Jurkat, Clone E6-1 (cell line): ENCODE measurements around the gene DYRK1A. TPM values are rescaled to one million over a fixed set of nuclear protein-coding genes. Genes with fewer than 3 reads are reported as not detected.
"Not testable (repeated sequence)": the region's sequence is repeated elsewhere in the genome, so short reads cannot be mapped to it uniquely, and the experiment has no call there.

ENCODE experiments used
- DNase-seq: peaks from one replicate; pipeline ENCODE4 v3.0.0-alpha.2; 2011; ENCODE audit warnings: low read depth, low spot score
- H3K4me3 ChIP-seq: 2 replicates; pipeline ENCODE4 v1.5.1; 2011; ENCODE audit warnings: mild to moderate bottlenecking, low read length, control low read depth, moderate library complexity
- polyA plus RNA-seq: library from polyadenylated mRNA; unstranded; fragments of >200 nt; gene quantifications from one replicate; pipeline ENCODE4 v1.2.1, GENCODE V29; 2012; ENCODE audit warnings: missing spikeins; ENCODE audit not compliant: insufficient read length, insufficient read depth

Gene DYRK1A
- polyA plus RNA-seq: 17.0 TPM

DNA sequence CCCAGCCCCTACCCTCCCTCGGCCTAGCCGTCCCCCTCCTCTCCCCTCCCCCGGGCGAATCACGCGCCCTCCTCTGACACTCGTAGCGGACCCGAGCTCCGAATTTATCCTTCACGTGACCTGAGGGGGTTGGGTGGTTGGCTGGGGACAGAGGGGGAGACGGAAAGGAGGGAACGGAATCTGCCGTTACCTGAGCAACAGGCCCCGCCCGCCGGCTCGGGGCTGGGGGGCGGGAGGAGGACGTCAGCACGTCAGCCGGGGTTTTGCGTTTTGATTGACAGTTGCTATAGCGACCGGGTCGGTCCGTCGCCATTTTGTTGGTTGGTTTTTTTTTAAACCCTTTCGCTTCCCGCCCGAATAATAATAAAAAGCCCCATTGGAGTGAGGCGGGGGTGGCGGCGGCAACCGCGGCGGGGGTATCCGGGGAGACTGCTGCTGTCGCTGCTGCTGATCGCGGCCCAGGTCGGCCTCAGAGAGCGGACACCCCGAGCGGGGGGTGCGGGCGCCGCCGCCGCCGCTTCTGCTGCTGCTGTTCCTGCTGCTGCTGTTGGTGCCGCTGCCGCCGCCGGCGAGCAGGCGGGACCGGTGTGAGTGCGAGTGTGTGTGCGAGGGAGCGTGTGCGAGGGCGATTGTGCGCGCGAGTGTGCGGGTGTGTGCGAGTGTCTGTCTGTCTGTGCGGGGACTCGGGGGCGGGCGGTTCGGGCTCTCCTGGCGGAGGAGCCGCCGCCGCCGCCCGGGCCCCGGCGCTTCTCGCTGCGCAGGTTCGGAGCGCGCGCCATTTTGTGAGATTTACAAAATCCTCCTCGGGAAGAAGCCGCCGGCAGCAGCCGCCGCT is at the start of gene DYRK1A:
DYRK1A (plus strand) TSS at position 292 of the 835 bp plus-strand sequence. CDS start 53,602 bp downstream, outside the sequence.
- peak; percentile 99 for DNase-seq
- peak within 1 kb of the TSS; percentile 84 for H3K4me3 ChIP-seq

DNA sequence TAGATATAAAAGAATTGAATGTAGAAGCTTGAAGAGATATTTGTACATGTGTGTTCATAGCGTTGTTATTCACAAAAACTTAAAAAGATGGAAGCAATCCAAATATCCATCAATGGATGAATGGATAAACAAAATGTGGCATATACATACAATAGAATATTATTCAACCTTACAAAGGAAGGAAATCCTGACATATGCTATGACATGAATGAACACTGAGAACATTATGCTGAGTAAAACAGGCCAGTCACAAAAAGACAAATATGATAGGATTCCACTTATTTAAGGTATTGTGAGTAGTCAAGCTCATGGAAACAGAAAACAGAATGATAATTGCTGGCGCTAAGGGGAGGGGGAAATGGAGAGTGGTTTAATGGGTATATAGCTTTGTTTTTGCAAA is 47.0 kb upstream of the DYRK1A start:
- H3K4me3 ChIP-seq: no peak overlapping the region
- no peak for DNase-seq

DNA sequence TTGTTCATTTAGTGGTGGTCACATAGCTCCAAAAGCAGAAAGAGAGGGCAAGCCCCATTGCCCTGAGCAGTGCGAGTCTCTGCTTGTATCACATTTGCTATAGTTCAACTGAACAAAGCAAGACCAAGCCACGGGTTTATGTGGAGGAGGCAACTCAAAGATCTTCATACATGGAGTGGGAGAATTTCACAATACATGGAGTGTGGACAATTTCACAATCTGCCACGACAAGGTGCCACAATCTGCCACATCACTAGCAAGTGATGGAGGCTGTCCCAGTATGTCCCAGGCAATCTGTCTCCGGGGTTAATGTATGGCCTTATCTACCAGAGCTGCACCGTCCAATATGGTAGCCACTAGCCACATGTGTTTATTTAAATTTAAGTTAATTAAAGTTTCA is 44.5 kb upstream of the DYRK1A start:
- no peak overlapping the region for H3K4me3 ChIP-seq
- DNase-seq: no peak

DNA sequence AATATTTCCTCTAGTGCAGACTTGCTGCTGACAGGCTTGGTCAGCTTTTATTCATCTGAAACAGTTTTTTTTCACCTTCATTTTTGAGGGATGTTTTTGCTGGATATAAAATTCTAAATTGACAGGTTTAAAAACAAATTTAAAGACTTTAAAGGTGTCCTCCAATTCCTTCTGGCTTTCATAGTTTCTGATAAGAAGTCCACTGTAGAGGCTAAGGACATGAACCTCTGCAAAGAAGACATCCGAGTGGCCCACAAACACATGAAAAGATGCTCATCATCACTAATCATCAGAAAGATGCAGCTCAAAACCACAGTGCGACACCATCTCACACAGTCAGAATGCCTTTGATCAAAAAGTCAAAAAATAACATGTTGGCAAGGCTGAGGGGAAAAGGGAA is 42.0 kb upstream of the DYRK1A start:
- no peak for DNase-seq
- no peak overlapping the region for H3K4me3 ChIP-seq

DNA sequence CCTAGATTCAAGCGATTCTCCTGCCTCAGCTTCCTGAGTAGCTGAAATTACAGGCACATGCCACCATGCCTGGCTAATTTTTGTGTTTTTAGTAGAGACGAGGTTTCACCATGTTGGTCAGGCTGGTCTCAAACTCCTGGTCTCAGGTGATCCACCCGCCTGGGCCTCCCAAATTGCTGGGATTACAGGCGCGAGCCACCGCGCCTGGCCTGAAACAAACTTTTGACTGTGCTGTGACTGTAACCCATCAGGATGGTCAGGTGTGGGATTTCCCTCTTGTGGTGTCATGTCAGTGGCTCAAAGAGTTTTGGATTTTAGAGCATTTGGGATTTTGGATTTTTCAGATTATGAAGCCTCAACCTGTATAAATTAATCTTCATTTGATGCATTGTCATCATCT is 38.4 kb upstream of the DYRK1A start:
- H3K4me3 ChIP-seq, DNase-seq: not testable (repeated sequence)

DNA sequence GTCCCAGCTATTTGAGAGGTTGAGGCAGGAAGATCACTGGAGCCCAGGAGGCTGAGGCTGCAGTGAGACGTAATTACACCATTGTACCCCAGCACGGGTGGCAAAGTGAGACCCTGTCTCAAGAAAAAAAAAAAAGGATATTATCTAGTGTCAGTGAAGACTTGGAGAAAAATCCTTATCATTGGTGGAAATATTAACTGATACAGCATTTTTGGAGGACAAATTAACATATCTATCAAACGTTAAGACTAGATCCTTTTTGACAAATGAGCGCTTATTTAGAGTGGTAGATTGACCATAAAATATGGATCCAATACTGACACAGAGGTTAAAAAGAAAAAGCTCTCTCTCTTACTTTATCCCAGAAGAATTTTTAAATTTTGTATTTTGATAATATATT is 35.2 kb upstream of the DYRK1A start:
- DNase-seq: no peak

DNA sequence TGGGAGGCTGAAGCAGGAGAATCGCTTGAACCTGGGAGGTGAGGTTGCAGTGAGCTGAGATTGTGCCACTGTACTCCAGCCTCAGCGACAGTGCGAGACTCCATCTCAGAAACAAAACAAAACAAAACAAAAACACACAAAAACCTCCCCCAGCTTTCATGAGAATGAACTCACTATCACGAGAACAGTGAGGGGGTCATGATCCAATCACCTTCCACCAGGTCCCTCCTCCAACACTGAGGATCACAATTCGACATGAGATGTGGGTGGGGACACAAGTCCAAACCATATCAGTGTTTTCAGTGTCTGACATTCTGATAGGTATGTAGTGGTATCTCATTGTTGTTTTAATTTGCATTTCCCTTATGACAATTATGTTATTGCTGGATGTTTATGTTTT is 31.5 kb upstream of the DYRK1A start:
- H3K4me3 ChIP-seq: no peak overlapping the region
- no peak for DNase-seq

More for the DNA sequence above, 35.2 kb upstream of the DYRK1A start:
- no peak overlapping the region for H3K4me3 ChIP-seq

DNA sequence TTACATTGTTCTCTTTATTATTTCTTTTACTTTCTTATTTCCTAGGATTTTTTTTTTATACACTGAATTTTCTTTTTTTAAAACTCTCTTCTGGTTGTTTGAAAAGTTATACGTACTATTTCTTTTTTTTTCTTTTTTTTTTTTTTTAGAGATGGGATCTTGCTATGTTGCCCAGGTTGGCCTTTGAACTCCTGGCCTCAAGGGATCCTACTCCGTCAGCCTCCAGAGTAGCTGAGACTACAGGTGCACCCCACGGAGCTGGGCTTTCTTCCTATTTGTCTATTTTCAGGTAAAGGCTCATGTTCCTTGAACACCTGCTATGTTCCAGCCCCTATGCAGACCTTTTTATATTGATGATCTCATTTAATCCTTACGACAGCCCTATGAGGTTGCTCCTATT is 29.4 kb upstream of the DYRK1A start:
- no peak overlapping the region for H3K4me3 ChIP-seq
- DNase-seq: no peak

DNA sequence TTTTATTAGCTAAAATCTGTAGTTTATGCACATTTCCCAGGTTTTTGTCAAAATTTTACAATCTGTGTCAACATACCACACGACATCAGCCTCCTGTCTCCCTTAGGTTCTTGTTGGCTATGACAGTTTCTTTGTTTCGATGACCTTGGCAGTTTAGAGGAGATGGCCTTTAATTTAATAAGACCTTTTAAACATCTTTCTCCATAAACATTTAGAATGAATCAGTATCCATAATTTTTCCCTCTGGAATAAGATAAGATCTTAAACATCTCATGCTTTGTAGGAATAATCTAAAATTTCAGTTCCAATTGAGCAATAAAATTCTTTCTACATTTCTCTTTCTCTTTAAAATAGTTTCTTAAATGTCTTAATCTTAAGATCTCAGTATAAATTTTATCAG is 28.7 kb upstream of the DYRK1A start:
- H3K4me3 ChIP-seq: no peak overlapping the region
- no peak for DNase-seq

DNA sequence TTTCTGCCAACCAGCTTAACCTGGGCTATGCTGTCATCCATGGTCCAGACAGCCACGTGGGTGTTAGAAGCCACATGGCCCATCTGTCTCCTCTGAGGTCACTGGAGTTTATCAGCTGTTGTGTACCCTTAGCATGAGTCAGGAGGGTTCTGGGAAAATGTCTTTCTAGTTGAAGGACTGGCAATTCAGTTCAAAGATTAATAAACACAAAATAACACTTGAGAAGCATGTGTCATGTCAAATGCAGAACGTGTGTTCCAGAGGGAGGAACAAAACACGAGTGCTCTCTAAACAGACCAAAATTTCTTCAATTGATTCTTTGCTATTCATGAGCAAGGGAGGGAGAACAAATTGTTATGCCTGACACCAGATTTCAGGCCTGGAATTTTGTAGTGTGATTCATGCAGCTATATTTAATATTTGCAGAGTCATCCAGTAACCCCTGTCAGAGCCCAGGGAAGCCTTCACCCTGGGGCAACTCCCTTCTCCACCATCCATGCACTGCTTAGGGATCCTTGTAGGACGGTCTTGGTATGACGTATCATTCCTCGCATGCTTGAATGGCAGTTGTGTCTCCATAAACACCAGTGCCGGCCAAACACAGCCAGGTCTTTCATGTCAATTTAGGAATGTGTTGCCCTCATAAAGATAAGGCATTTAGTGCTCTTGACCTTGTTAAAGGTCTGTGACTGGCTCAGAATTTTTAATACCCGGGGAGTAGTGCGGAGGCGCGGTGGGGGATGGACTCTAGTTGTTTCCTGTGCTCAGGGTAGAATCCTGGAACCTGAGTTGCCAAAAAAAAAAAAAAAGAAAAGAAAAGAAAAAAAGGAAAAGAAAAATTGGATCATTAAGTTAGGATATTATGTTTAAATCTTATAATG is 27.7 kb upstream of the DYRK1A start:
- no peak overlapping the region for H3K4me3 ChIP-seq

DNA sequence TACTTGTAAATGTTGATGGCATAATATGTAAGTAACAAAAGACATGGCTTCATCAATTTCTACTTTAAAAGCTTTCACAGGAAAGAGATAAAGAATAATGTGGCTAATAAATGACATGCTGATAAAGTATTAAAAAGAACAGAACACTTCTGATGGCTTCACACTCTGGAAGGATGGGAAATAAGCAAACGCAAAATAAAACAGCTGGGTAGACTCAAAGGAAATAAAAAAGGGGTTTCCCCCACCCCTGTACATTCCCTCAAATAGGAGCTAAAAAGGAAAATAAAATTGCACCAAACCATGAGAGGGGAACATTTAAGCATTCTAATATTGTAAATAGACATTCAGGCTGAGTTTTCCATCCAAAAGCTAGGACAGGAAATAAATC is 27.0 kb upstream of the DYRK1A start:
- H3K4me3 ChIP-seq: no peak overlapping the region
- DNase-seq: no peak

More for the DNA sequence above, 27.7 kb upstream of the DYRK1A start:
- no peak for DNase-seq

DNA sequence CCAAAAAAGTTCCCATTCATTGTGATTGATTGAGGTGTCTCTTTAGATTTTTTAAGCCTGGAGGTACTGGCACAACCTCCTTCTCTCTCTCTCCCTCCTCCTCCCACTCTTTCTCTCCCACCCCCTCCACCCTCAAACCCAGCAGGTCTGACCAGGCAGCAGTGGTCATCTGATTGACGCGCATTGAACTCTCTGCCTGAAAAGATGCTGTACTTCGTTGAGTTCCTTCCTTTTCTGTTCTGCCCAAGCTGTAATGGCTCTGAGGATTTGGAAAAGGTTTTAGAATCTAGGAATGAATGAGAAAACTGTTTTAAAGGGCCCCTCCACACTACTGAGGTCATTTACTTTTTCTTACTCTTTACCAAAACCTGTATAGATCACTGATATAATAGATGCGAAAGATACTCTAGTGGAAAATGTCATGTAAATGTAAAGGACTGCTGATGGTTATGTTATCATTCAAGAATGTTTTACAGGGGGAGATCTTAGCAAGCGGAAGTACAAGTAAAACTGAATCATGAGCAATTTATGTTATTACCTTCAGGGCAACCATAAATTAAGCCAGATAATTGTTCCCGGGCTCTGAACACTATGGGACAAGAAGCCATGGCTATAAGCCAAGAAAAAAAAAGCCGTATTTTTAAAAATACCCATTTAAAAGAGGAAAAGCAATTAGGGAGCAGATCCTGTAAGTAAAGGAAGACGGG is 25.2 kb upstream of the DYRK1A start:
- no peak overlapping the region for H3K4me3 ChIP-seq
- DNase-seq: no peak

DNA sequence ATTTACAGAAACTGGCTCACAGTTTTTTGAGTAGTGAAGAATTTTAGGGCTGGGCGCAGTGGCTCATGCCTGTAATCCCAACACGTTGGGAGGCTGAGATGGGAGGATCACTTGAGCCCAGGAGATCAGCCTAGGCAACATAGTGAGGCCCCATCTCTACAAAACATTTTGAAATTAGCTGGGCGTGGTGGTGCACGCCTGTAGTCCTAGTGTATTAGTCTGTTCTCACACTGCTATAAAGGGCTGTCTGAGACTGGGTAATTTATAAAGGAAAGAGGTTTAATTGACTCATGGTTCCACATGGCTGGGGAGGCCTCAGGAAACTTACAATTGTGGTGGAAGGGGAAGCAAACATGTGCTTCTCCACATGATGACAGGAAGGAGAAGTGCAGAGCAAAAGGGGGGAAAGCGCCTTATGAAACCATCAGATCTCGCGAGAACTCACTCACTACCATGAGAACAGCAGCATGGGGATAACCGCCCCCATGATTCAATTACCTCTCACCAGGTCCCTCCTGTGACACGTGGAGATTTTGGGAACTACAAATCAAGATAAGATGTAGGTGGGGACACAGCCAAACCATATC is 24.4 kb upstream of the DYRK1A start:
- DNase-seq: no peak
- H3K4me3 ChIP-seq: no peak overlapping the region

DNA sequence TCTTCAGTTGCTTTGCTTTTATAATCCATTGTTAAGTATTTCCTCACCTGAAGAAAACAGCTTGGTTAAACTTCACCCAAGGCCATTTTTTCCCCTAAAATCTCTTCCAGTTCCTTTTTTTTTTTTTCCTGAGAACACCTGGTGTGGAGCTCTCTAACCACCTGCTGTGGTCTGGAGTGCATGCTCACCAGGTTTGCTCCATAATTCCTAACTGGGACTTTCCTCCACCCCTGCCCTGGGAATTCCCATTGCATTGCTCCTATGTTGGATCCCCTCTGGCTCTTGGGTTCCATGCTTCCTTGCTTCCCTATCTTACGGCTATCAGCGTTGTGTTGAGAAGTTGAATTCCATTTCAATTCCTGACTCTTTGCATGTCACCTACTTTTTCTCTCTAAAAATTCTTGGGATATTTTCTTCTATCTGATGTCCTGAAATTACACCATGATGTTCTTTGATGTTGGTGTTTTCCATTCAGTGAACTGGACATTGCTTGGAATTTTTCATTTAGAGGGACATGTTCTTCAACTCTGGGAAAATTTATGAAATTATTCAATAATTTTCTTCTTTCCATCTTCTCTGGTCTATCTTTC is 19.6 kb upstream of the DYRK1A start:
- no peak for DNase-seq
- H3K4me3 ChIP-seq: no peak overlapping the region

DNA sequence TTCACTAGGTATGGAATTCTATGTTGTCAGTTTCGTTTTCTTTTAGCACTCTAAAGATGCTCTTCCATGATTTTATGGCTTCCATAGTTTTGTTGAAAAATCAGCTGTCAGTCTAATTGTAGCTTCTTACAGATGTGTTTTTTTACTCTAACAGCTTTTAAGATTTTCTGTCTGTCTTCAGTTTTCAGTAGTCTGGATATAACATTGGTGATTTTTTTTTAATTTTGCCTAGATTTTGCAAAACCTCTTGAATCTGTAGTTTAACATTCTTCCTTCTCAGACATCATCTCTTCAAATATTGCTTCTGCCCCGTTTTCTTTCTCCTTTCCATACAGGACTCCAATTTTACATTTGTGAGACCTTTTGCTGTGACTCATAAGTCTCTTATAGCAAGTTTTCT is 17.9 kb upstream of the DYRK1A start:
- no peak overlapping the region for H3K4me3 ChIP-seq
- no peak for DNase-seq

DNA sequence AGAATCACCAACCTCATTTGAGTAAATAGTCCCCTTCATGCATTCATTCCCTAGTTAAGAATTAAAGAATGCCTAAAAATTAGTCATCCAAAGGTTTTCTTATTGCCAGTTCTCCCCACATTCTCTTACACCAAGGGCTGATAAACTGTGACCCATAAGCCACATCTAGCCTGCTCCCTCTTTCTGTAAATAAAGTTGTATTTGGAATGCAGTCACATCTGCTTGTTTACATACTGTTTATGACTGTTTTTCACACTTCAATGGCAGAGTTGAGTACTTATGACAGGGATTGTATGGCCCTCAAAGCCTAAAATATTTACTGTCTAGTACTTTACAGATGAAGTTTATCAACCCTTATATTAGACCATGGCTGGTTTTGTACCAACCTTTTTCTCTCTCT is 16.1 kb upstream of the DYRK1A start:
- no peak overlapping the region for H3K4me3 ChIP-seq
- DNase-seq: no peak

DNA sequence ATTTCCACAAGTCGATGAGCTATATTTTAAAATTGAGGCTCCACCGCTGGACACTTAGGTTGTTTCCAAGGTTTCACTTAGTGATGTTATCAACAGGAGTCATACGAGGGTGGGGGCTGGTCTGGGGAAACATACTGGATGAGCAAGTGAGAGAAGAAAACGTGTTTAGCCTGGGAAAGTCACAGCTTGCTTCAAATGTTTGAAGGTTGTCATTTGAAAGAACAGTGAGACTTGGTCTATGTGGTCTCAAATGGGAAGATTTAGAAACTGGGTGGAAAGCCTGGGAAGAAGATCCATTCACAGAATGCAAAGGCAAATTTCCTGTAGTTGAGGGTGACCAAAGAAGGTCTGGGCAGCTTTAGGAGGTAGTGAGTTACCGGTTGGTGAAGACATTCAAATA is 9.9 kb upstream of the DYRK1A start:
- DNase-seq: no peak
- H3K4me3 ChIP-seq: no peak overlapping the region

DNA sequence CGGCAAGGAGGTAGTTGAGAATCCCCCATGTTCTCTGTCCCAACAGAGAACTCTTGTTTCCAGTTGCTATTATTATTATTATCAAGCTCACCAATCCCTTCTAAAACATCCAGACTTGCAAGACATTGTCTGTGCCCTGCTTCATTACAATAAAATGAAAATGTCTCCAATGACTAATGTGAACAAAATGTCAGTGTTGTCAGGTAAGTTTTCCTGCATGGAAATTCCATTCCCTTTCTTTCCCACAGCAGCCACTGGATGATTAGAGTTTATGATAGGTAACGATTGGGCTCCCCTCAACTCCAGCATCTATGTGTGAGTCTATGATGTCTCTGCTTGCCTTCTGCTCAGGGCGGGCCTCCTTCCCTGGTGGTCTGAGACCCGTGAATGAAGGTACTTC is 8.9 kb upstream of the DYRK1A start:
- DNase-seq: no peak
- no peak overlapping the region for H3K4me3 ChIP-seq

DNA sequence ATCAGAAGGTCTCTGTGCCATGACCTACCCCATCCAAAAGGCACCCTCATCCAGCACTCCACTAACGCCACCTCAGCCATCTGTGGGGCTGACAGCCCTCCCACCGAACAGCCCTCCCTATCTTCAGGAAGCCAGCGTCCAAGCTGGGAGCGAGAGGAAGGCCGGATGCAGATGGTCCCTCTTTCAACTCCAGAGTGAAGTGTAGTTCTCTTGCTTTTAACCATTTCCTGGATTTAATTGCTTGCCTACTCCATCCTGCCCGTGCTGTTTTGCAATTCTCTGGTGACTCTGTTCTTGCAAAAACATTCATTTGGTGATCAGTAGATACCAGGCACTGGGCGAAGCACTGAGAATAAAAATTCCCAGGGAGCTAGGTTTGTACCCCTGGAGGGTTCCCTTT is 8.2 kb upstream of the DYRK1A start:
- H3K4me3 ChIP-seq: no peak overlapping the region
- peak; percentile 79 for DNase-seq
